Activated CD4-positive, alpha-beta T cell treated with anti-CD3 and anti-CD28 coated beads, Interleukin-2, amount 50 U/mL, for 48 hours (primary cell): ENCODE data around the gene PKD1.

Source experiments
- DNase-seq, 2 experiments: peaks; one replicate each; pipeline ENCODE4 v3.0.0-alpha.2; 2020

Gene PKD1

DNA sequence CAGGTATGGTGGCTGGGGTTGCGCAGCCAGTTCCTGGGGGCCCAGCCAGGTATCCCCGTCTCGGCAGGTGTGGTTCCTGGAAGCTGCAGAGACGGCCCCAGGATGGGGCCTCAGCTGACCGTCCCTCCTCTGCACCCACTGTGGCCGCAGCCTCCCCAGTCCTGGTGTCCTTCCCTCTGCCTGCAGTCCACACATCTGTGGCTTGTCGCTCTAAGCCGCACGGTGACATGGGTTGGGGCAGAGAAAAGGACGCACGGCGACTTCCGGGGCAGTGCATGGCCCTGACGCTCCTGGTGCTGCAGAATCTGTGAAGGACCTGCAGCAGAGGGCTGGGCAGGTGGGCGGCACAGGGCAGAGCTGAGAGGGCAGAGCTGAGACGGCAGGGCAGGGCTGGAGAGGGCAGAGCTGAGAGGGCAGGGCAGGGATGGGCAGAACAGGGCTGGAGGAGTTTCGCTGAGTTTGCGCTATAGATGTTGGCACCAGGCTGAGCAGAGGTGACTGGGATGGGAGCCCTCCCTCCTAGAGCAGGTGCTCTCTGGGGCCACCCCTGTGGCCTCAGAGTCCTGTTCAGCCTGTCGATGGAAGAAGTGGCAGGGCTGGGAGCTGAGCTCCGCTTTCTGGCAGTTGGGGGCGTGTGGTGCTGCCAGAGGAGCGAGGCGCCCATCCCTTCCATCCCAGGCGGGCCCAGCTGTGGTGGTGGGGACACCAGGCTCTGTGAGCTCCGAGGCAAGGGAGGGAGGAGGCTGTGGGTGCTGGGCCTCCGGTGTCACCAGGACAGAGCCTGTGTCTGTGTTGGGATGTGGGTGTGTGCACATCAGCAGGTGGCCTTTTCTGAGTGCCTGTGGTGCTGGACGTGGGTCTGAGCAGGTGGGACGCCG is 64.9 kb downstream of the PKD1 start:
- DNase-seq = no peak

- no peak for DNase-seq
Measured at GRCh38 chr16:2066139-2066538, 69.6 kb downstream of the PKD1 start.

DNA sequence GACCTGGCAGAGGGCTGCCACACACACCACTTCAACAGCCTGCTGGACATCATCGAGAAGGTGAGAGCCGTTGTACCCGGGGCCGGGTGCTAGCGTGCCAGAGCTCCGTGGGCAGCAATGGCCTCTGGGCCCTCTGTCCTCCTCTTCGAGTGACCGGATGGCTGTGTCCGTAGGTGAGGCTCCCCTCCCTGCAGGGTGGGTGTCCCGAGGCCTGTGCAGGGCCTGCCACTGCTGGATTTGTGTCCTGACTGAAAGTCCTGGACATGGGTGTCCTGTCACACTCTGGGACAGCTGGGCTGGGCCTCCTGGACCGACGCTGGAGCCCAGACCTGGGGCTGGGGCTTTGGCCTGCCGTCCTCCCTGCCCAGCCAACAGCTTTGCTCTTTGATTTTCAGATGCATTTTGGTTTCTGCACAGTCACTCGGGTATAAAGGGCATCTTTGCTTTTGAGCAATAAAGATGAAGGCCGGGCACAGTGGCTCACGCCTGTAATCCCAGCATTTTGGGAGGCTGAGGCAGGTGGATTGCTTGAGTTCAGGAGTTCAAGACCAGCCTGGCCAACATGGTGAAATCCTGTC is 71.2 kb downstream of the PKD1 start:
- DNase-seq = no peak

DNA sequence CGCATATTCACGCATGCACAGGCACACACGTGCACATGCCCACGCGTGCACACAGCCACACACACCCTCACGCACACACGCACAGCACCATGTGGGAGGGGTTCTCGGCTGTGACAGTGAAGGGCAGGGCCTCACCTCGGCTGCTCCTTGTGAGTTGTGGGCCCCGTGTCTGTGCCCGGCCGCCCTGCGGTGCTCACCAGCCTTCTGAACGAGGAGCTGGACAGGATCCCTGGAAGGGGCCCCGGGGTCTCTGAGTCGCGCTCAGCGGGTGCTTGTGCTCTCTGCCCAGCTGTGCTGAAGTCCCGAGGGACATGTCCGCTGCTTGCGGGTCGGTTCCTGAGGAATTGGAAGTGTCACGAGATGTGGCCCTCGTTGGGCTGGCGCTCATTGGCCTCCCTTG is 71.8 kb downstream of the PKD1 start:
- no peak for DNase-seq

DNA sequence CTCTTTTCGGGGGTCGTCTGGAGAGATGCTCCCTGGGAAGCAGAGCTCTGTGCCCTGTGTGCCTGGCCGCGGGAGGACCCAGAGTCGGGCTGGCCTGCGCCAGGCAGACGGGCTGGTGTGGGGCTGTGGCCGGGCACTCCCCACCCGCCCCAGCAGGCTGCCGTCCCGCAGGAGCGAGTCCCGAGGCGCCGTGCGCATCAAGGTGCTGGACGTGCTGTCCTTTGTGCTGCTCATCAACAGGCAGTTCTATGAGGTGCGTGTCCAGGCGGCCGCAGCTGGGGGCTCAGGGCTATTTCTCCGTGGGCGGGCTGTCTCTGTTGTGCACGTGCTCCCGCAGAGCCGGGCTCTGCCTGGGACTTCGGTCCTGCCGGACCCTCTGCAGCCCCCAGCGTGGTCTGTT is 72.9 kb downstream of the PKD1 start:
- no peak for DNase-seq

GRCh38 chr16:2061526-2061925 is 74.2 kb downstream of the PKD1 start:
- DNase-seq = no peak

- no peak for DNase-seq
Measured at GRCh38 chr16:2061023-2061422, 74.7 kb downstream of the PKD1 start.

GRCh38 chr16:2060346-2060745 is 75.4 kb downstream of the PKD1 start:
- DNase-seq = no peak

DNA sequence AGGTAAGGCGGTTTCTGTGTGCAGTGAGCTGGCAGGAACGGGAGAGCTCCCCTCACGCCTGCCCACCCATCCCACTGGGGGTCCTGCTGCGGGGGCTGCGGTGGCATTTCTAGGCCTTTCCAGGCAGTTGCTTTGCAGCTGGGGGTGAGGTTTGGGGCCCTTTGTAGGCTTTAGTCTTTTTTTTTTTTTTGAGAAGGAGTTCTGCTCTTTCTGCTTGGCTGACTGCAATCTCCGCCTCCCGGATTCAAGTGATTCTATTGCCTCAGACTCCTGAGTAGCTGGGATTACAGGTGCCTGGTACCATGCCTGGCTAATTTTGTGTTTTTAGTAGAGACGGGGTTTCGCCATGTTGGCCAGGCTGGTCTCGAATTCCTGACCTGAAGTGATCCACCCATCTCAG is 76.8 kb downstream of the PKD1 start:
- no peak for DNase-seq

DNA sequence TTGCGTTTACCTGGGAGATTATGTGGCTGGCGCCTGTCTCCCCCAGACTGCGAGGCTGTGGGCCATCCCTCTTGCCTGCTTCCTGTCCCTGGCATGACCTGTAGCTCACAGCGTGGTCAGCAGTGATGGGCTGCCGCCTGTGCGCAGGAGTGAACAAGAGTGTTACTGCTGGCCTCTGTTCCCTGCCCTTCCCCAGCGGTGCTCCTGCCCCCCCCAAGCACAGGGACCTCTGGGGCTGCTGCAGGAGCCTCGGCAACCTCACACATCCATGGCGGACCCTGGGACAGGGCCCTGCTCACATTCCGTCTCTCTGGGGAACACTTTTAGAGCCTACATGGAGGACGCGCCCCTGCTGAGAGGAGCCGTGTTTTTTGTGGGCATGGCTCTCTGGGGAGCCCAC is 77.3 kb downstream of the PKD1 start:
- no peak for DNase-seq

- no peak for DNase-seq
Measured at GRCh38 chr16:2057438-2057837, 78.3 kb downstream of the PKD1 start.

- no peak for DNase-seq
Measured at GRCh38 chr16:2056681-2057407, 78.9 kb downstream of the PKD1 start.

GRCh38 chr16:2056077-2056476 is 79.6 kb downstream of the PKD1 start:
- DNase-seq = no peak

GRCh38 chr16:2054543-2055245 is 81.0 kb downstream of the PKD1 start:
- no peak for DNase-seq

GRCh38 chr16:2053897-2054296 is 81.8 kb downstream of the PKD1 start:
- DNase-seq = no peak

DNA sequence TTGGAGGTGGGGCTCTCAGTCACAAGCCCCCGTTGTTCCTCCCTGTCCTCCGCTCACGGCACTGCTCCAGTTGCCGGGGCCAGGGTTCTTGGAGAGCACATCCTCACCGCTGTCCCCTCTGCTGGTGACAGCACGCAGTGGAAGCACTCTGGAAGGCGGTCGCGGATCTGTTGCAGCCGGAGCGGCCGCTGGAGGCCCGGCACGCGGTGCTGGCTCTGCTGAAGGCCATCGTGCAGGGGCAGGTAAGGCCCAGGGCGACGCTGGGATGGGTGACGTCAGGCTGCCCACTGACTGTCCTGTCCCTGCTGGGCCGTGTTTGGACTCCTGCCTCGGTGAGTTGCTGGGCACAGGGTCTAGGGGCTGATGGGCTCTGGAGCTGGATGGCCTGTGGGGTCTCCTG is 82.5 kb downstream of the PKD1 start:
- DNase-seq = no peak

- DNase-seq = peak; percentile 25 to 29
Measured at GRCh38 chr16:2048116-2048543, 87.6 kb downstream of the PKD1 start.

- DNase-seq = peak; percentile 94 to 96
Measured at GRCh38 chr16:2047330-2048115, 88.2 kb downstream of the PKD1 start, which contains the start of the genes NTHL1 and TSC2. Gene NTHL1, minus strand, starts transcription at chr16:2047834. Its CDS starts 11 bp downstream, at chr16:2047823. Gene TSC2, plus strand, starts transcription at chr16:2047985. Its CDS starts 631 bp downstream, at chr16:2048616.

DNA sequence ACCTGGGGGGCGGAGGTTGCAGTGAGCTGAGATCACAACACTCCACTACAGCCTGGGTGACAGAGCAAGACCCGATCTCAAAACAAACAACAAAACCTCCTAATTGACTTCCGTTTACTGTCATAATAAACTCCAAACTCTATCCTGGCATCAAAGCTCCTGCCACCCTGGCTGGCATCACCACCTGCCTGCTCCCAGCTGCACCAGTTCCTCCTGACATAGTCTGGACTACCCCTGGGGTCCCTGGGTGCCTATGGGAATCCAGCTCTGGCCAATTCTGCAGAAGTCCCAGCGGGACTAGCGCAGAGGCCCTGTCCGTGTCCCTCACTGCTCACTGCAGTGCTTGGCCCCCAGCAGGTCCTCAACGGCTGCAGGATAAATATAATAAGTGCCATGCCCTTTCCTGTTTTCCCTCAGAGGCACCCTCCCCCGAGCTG is 88.8 kb downstream of the PKD1 start:
- DNase-seq = no peak

GRCh38 chr16:2045965-2046892 is 89.5 kb downstream of the PKD1 start:
- DNase-seq = no peak

DNA sequence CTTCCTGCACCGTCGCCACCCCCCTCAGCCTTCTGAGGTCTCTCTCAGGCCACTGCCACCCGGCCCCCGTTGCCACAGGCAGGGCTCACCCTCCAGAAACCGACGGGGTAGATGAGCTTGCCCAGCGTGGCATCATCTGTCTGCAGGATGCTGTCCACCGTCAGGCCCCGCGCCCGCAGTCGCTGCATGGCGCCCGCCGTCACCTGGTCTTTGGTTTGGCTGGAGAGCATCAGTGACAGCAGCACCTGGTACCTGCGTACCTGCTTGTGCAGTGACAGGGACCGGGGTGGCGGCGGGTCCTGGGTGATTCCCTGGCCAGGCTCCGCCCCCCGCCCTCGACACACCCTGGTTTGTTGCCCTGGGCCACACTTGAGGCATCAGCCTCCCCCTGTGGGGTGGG is 91.2 kb downstream of the PKD1 start:
- no peak for DNase-seq
